NCI-H1694 treated with DMSO at 0.1 percent for 48 hours (cell line): ENCODE results near the gene ZBTB39.
A peak's percentile ranks its signal among the peaks of the same experiment; 100 is the strongest.
"Not testable (repeated sequence)": the region's sequence is repeated elsewhere in the genome, so short reads cannot be mapped to it uniquely, and the experiment has no call there.

ENCODE experiments used
- DNase-seq: peaks from one replicate; lab custom pipeline; 2025; lab: John Stamatoyannopoulos, UW

ZBTB39 gene

DNA sequence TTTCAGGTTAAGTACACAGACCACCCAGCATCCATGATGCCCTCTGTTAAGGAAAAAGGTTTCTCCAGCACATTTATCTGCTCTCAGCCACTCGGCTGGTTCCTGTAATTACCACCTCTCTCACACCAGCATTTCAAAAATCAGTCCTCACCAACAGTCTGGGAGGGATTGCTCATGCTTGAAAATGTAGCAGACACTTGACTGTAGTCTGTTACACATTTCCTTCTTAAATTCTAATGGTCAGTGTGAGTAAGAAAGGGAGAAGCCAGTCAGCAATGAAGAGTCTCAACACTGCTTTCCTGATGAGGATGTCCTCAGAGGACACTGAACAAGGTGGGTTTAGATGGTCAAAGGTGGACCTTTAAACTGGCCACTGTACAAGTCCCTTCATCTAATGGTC lies 6.0 kb downstream of the ZBTB39 start:
- DNase-seq: no peak

DNA sequence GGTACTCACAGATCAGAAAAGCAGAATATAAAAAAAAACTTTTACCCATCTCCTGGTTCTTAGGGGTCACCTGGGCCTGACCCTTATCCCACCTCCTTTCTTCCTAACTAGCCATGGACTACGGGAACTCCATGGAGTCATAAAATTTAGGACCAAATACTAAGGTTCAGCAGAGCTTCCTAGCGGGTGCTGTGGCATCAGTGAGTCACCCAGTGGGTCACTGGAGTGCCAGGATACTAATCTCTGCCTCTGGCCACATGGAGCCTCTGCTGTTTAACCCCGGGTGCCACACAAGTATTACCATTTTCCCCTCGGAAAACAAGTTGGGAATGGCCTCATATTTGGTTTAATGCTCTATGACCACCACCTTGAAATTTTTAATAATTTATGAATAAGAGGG lies 6.9 kb downstream of the ZBTB39 start:
- DNase-seq: no peak

- DNase-seq: no peak
Observed at GRCh38 chr12:56998981-56999380, 7.4 kb downstream of the ZBTB39 start.

- no peak for DNase-seq
Observed at GRCh38 chr12:56998316-56998715, 8.0 kb downstream of the ZBTB39 start.

DNA sequence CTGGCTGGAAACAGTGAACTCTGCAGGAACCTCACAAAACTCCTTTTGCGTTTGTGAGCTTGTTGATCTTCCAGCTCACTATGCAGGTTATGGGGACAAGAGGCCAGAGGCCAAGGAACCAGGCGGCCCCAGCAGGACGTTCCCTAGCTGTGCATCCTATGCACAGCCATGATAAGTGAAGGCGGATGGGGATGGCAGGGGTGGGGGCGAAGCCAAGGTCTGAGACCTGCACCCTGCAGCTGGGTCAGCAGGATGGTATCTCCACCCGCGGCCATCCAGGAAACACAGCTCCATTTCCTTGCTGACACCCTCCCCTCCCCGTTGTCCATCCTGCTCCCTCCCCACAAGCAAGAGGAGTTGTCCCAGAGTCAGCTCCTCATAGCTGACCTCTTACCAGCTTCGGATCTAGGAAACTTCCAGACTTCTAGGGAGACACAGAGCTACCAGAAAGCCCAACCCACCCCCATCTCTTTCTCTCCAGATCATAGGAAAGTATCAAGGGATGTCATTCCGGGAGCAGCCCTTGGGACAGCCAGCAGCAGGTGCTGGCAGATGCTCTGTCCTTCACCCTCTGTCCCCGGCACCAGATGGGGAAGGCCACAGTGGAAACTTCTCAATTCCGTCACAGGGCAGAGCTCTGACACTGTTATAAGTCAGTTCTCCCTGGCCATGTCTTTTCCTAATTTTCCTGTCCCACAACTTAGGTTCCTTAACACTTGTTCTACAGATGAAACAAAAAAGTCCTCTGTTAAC lies 9.4 kb downstream of the ZBTB39 start:
- no peak for DNase-seq

- no peak for DNase-seq
Observed at GRCh38 chr12:56995930-56996496, 10.3 kb downstream of the ZBTB39 start.

GRCh38 chr12:56995201-56995929 lies 11.0 kb downstream of the ZBTB39 start:
- no peak for DNase-seq

- DNase-seq: no peak
Observed at GRCh38 chr12:56994231-56994746, 12.1 kb downstream of the ZBTB39 start.

GRCh38 chr12:56993346-56993745 lies 13.0 kb downstream of the ZBTB39 start:
- DNase-seq: no peak

DNA sequence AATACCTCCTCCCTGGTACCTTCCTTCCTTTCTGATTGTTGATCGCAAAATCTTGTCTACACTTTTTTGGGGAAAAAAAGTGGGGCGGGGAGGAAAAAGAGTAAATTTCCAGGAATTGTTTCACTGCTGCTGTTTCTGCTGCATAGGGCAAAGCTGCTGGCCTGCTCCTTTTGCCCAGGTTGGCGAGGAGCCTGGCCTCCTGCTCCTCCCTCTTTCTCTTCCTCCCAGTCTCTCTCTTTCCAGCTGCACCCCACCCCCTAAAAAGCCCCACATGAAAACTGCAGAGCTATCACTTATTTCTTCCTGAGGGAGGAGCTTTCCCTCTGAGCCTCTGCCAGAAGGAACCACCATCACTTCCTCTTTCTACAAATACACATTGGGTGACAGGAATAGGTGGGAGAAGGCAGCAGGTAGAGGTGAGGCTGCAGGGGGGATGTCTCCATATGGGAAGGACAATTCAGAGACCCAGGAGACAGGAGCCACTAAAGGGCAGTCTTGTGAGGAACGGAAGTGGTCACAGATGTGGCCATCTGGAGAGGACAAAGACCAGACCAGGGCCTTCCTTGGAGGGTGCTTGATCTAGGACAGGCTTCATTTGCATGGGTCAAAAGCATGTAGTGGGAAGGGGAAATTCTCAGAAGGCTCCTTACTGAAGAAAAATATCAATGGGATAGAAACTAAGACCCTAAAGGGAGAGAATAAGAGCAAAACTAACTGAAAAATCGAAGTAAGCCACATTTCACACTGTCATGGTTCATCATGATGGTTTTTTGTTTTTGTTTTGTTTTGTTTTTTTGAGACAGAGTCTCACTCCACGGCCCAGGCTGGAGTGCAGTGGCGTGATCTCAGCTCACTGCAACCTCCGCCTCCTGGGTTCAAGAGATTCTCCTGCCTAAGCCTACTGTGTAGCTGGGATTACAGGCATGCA lies 14.8 kb downstream of the ZBTB39 start:
- no peak for DNase-seq

- no peak for DNase-seq
Observed at GRCh38 chr12:56990648-56991318, 15.6 kb downstream of the ZBTB39 start.

GRCh38 chr12:56989861-56990610 lies 16.3 kb downstream of the ZBTB39 start:
- no peak for DNase-seq

- DNase-seq: no peak
Observed at GRCh38 chr12:56988207-56988739, 18.1 kb downstream of the ZBTB39 start.

DNA sequence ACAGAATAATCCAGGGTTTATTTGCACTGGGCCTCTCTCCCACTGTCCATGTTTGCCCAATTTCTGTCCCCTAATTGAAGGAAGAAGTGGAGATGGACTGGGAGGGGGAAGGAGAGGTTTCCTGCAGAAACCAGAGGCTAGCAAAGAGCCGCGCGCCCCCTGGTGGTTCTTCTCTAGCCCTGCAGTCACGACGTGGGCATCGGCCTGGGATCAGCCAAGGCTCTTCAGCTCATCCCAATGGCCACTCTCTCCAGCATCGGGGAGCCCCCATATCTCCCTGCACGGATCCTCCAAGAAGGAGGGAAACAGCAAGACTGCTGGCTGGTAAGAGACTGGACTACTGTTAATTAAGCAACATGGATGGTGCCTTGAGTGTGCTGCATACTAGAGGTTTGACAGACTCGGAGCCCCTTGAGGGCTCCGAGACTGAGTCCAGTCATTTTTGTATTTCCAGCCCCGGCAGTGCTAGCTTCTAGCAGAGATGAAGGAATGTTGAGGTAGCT lies 18.7 kb downstream of the ZBTB39 start:
- peak; percentile 38 for DNase-seq

GRCh38 chr12:56987011-56987410 lies 19.3 kb downstream of the ZBTB39 start:
- no peak for DNase-seq

DNA sequence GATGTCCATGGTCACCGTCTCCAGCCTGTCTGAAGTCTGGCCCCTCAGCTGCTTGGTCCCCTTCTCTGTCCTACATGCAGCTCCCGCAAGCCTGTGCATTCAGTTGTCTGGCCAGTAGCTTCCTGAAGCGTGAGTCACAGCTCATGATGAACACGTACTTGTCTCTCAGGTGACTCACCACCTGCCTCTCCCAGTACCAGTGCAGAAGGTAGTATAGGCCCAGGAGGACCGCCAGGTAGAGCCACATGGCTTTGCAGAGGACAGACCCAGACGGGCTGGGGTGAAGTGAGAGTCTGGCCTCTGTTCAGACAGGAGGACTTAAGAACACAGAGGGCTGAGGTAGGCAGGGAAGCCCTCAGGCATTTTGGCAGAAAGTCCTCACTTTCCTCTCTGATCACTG lies 20.6 kb downstream of the ZBTB39 start:
- not testable (repeated sequence) for DNase-seq

DNA sequence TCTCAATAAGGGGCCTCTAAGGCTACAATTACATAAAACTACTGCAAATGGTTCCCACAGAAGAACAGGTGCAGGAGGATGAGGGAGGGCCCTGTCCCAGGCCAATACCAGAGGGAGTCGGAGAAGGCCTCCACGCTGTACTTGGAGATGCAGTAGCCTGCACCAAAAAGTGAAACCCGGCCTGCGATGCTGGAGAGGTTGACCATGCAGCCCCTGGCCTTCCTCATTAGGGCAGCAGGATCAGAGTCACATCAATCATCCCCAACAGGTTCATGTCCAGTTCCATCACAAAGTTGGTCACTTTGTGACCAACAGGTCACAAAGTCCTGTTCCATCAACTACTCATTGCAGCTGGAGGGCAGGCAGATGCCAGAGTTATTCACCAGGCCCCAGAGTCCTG lies 23.0 kb downstream of the ZBTB39 start:
- DNase-seq: no peak

DNA sequence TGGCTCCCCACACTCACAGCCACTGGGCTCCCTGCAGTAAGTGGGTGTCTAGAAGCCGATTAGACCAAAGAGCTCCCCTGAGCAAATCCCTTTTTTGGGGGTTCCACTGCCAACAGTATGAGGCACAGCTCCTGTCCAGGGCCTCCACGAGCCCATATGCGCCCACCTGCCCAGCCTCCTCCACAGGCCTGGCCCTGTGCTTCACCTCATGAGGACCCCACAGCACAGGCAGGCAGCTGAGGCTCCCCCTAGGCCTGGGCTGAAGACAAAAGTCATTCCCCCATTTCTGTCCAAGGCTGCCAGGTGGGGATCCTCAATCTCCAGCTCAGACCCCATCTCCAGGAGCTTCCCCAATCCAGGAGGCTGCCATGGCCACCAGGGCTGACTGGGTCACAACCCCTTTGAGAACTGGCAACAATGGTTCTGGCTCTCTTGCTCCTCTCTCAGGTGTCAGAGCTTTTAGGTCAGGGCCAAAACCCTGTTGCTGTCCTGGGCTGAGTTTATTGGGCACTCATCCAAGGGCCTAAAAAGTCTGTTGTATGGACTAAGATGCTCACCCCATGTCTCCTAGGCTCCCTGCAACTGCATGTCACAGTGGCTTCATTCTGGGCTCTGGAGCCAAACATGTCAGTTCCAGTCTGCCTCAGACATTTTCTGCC lies 23.6 kb downstream of the ZBTB39 start:
- DNase-seq: not testable (repeated sequence)

- DNase-seq: no peak
Observed at GRCh38 chr12:56980941-56981530, 25.3 kb downstream of the ZBTB39 start.
